Activated gamma-delta T cell treated with Interleukin-2 at 50 U/mL for 16 hours (primary cell): ENCODE data around the gene ZNF521.
"Not testable (repeated sequence)": the region's sequence is repeated elsewhere in the genome, so short reads cannot be mapped to it uniquely, and the experiment has no call there.

Experiments
- DNase-seq: peaks from one replicate; pipeline ENCODE4 v3.0.0-alpha.2; 2020

The ZNF521 gene

DNA sequence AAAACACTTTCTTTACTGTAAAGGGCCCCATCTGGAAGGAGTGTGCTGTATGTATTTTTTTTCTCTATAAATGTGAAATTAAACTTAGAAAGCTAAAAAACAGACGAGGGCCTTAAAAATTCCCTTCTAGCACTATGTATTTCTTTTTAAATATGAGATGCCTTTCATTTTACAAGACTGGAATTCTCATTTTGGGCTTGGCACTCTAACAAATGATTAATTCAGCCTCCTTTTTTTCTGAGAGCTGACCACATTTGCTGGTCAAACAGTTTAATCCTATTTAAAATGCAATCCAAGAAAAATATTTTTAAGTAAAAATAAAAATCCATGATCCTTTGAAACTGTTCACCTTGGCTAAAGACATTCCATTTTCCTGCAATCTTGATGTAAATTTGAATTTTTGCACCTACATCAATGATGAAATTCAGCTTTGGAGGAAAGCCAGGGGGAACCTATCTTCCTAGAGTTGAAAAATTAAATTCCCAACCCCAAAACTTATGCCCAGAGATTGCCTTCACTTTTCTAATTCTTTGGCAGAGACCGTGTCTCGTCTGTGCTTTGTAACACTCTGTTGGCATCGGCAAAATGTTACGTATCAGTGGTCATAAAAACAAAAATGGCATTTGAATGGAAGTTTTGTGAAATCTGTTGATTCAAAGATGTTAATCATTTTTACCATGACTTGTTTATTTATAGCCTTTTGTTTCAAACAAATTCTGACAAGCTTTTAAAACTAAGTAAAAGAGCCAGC, 284.5 kb downstream of the ZNF521 start:
- no peak for DNase-seq

DNA sequence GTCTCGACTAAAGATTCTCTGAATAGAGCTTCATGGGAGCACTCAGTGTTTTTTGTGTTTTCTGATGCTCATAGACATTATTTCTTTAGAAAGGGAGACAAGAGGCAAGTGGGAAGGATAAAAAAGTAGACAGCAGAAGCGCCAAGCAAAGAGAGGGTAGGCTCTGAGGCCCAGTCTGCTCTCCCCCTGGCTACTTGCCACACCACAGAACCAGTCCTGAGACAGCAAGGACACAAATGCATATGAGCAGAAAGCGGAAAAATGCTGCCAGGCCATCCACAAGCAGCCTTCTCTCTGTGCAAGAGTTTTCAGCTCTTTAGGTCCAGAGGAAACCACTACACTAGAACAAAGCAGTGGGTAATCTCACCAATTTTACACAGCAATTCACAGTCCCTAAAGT, 285.4 kb downstream of the ZNF521 start:
- no peak for DNase-seq

DNA sequence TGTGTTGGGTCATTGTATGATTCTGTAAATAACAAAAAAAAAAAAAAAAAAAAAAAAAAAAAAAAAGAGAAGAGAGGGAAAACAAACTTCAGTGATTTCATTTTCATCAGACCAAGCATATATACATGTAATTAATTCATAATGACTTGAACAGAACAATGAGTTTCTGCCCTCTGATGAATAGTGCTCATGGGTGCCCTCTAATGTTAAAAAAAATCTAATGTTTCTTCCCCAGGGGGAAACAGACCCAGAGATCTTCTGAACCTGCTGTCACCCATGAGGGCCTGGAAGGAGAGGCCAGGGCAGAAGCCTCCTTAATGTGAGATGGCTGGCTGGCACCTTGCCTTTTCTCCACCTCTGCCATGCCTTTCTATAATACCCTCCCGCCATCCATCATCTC, 289.2 kb downstream of the ZNF521 start:
- DNase-seq = no peak

DNA sequence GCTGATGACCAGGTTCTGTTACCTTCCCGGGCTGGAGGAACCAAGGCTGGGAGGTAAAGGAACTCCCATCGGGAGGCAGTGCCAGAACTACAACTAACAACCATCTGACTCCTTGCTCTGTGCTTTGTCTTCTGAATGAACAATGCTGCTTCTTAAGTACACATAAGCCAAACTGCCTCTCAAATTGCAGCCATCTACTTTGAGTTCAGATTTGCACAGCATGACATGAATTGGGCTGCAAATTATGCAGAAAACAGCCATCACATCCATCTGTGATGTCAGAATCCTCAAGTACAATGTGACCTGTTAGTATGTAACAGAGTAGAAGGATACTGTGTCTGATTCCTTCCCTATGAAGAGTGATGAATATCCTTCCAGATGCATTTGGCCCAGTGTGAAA, 290.6 kb downstream of the ZNF521 start:
- DNase-seq = no peak

DNA sequence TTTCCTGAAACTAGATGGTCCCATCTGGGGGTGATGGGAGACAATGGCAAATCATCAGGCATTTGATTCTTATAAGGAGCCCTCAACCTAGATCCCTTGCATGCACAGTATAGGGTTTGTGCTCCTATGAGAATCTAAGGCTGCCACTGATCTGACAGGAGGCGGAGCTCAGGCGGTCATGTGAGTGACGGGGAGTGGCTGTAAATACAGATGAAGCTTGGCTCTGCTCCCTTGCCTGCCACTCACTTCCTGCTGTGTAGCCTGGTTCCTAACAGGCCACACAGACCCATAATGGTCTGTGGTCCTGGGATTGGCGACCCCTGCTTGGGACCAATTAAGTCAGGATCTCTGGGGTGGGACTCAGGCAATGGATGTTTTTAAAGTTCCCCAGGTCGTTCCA, 293.4 kb downstream of the ZNF521 start:
- DNase-seq = no peak

DNA sequence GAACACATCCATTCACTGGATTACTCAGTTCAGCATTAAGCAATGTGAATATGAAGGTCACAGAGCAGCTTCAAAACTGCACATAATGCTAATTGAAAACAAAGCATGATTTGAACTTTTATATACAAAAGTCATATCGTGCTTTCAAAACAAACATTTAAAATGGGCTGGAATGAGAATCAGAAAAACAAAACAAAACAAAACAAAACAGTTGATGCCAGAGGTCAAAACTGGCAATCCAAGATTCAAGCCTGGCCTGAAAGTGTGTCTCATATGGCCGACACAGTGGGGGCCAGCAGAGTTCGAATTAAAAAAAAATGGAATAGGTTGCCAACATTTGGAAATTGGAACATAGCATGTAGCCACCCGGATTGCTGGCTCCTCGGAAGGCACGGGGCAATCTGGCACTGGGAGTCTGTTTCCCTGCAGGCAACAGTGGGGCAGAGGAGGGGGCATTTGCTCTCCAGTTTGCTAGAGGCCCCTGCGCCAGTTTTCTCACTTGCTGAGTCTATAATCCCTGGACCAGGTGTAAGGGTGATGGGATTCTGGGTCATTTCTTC, 294.4 kb downstream of the ZNF521 start:
- DNase-seq = no peak

DNA sequence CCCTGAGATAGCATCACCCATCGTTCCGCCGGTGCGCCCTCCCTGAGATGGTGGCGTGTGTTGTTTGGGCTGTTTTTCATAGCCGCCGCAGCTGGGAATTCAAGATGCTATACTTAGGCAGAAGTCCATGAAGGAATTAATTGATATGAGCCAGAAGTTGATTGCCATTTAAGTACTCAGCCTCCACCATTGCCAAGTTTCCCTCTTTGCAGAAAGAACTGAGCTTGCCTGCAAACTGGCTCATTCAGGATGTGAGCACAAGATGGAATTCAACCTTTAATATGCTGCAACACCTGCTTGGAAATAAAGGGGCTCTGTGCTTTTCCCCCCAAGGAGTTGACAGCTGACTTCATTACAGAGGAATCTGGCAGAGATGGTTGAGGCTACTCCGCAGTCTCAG, 295.5 kb downstream of the ZNF521 start:
- no peak for DNase-seq

DNA sequence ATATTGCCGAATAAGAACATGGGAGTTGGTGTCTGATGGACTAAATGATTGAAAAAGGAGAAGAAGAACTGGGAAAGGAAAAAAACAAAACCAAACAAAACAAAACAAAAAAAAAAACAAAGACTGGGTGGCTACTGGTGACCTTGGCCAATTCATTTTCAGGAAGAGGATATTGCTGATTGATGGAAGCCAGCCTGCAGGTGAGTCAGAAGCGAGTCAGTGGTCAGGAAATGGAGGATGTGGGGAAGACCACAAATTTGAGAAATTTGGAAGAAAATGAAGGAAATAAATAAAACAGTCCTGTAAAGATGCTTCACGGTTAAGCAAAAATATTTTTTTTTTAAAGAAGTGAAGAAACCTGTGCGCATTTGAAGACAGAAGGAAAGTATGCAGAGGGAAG, 296.9 kb downstream of the ZNF521 start:
- DNase-seq = no peak

DNA sequence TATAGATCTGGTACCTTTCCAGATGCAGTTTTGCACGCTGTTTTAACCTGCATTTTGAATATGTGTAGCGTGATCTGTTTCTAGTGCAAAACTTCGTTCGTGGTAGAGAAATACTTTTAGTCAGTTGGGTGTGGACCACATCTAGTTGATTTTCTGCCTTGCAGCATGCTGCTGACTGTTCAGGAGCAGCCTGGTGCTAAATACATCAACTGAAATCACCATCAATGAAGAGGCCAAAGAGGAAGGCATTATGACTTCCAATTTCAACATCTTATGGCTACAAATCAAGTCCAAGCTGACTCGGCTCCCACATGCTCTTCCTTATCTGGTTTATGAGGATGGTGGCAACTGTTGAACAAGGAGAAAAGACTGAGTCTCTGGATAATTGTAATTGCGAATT, 298.5 kb downstream of the ZNF521 start:
- DNase-seq = no peak

DNA sequence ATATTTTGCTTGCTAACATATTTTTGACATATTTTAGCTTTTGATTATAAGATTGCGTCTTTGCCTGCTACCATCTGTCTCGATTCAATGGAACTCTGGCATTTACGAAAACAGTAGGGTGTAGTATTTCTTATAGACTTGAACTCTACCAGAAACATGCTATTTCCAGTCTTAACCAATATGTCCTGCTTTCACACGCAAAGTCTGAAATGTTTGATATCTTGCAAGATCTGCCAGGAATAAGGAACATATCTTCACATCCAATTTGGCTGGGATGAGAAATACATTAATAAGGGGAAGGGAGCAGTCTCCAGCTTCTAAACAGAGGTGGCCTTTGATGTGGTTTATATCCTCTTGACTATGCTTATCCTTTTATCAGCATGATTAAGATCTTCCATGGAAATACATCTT, 299.4 kb downstream of the ZNF521 start:
- no peak for DNase-seq

DNA sequence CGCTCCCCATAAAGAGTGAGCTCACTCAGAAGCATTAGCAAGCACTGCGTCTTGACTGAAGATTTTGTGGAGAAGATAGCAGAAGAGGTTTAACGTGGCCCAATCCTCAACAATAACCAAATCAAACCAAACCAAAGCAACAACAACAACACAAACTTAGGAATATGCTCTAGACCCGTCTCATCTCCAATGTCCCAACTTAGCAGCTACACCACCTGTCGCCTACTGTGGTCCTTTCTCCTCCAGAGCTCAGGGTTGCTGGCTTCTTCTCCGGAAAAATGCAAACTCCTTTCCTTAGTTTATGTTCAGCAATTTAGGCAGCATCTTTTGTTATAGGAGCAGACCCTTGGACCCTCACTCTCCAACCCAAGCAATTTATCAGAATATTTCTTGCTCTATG, 301.4 kb downstream of the ZNF521 start:
- DNase-seq = no peak

DNA sequence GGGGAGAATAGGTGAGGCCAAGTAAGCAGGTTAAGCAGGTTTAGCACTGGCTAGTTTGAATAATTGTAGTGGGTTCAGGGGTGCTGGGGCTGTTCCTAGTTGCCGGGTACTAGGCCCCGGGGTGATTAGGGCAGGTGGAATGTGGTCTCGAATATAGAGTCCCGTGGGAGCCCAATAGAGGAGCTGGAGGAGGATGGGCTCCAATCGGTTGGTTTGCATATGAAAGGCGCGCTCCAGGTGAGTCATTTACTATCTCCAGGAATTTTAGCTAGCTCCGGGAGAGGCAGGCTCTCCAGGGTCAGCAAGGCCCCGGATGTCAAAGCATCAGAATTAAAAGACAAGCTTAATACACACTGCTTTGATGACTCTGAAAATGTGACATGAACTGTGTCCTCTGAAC, 304.0 kb downstream of the ZNF521 start:
- no peak for DNase-seq

DNA sequence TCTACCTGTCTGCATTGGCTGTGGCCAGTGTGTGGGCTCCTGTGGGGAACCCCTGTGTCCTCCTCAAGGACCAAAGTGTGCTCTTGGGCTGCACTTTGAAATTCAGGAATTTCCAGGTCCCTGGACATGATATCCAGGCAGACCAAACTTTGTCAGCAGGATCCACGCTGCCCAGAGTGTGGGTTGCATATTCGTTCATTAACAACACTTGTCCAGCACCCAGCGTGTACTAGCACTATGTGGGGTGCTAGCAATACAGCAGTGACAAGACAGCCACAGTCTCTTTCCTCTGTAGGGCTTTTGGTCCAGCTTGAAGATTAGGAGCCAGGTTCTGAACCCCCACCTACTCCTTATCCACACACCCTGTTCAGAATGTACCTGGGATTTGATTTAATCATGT, 304.5 kb downstream of the ZNF521 start:
- no peak for DNase-seq

DNA sequence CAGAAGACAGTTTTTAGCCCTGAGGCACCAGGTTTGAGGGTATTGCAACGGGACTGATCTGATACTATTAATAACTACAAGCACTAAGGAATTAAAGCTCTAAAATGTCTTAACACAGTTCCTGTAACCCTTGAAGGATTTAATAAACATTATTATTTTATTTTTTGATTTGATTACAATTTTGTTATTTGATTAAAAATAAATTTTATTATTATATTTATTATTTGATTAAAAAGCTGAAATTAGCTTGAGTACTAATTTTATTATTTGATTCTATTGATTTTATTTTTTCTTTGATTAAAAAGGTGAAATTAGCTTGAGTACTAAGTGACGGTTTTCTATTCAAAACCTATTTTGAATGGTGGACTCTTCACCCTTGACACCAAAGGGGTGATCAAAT, 307.3 kb downstream of the ZNF521 start:
- no peak for DNase-seq

DNA sequence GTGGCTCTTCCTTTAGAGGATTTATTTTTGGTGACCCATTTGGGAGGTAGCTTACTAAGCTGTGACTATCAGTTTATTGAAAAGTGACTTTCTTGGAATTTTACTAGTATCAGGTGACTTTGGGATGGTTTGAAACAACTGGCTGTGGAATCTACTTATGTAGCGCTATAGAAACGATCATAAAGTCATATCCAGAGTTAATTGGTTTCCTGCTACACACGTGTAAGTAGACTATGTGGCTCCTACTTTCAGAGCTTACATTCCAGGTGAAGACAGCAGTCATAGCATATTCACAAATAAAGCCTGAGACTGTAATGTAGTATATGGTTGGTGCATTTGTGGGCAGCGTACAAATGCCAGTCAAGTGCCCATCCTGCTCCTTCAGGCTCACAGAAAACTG, 308.9 kb downstream of the ZNF521 start:
- DNase-seq = no peak

DNA sequence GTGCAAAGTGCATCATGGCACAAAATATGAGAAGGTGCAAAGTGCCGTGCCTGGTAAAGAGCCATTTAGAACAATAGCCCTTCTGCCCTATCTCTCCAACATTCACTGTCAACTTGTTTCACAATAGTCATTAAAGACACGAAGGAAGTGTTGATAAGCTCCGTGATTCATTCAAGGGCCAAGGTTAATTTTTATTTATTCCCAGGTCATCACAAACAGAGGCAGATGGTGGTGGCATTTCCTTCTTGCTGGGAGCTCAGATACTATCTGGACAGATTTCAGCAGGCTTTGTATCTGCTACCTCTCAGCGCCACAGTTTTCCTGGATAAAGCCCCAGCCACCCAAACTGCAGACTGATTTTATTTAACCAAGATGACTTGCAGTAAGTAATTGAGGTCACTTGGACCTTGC, 309.3 kb downstream of the ZNF521 start:
- no peak for DNase-seq

DNA sequence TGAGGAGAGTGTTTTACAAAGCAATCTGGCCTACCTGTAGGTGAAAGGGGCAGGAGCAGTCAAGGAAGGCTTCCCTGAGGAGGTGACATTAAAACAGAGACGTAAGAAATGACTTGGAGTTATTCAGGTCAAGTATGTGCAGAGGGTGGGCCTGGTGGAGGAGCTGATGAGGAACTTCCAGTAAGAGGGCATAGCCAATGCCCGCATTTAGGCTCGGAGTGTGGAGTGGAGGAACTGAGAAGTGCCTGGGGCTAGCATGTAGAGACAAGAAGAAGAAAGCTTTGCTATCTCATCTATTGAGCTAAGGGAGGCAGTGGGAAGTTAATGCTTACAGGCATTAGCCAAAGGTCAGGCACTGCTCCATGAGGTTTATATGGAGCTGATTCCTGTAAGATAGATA, 312.2 kb downstream of the ZNF521 start:
- DNase-seq = no peak

DNA sequence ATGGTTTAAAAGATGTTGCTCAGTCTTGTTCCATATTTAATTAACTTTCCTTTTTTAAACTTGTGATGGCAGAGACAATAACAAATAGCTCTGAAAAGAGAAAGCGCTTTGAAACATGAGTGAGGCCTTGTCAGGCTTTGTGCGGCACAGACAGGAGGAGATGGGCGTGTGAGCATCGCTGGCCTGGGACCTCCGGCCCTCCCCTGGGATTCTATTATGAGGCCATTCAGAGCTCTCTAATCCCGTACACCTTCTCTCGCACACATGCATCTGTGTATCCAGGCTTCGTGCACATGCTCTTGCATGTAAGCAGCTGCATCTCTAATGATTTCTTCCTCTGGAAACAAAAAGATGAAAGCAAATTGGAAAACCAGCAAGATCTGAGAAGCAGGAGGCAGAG, 313.7 kb downstream of the ZNF521 start:
- no peak for DNase-seq

DNA sequence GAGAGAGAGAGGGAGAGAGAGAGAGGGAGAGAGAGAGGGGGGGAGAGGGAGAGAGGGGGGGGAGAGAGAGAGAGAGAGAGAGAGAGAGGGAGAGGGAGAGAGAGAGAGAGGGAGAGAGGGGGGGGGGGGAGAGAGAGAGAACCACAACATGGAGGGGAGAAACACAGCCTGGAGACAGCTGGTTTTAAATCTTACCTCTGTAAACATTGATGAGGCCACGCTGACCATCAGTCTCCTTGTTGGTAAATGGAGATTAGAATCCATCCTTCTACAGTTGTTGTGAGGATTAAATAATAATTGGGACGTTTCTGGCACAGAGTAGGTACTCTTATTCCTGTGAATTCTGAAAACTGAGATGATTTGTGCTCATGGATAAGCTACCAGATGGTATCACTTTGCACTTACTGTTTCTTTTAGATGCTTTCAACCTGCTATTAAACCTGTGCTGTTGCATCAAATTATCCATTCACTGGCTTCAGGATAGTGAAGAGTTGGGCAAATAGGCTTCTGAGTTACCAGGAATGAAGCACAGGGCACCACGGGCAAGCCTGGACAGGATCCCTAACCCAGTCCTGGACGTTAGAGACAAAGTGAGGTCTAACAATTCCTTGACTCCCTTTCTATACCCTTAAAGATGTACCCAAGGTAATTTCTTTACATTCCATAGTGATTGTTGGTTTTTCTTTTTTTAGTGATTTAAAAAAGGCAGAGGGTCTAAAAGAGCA, 318.1 kb downstream of the ZNF521 start:
- DNase-seq = no peak

DNA sequence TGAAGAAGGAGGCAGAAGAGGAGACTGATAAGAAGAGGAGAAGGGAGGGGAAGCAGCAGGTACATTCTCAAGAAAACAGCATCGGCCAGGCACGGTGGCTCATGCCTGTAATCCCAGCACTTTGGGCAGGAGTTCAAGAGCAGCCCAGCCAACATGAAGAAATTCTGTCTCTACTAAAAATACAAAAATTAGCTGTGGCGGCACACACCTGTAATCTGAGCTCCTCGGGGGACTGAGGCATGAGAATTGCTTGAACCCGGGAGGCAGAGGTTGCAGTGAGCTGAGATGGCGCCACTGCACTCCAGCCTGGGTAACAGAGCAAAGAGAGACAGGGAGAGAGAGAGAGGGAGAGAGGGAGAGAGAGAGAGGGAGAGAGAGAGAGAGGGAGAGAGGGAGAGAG, 318.8 kb downstream of the ZNF521 start:
- DNase-seq = not testable (repeated sequence)

DNA sequence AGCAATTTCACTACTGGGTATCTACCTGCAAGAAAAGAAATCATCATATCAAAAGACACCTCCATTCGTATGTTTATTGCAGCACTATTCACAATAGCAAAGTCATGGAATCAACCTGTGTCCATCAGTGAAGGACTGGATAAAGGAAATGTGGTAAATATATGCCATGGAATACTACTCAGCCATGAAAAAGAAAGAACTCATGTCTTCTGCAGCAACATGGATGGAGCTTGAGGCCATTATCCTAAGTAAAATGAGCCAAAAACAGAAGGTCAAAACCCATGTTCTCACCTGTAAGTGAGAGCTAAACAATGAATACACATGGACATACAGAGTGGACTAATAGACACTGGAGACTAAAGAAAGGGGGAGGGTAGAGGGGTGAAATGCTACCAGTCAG, 322.2 kb downstream of the ZNF521 start:
- DNase-seq = no peak

DNA sequence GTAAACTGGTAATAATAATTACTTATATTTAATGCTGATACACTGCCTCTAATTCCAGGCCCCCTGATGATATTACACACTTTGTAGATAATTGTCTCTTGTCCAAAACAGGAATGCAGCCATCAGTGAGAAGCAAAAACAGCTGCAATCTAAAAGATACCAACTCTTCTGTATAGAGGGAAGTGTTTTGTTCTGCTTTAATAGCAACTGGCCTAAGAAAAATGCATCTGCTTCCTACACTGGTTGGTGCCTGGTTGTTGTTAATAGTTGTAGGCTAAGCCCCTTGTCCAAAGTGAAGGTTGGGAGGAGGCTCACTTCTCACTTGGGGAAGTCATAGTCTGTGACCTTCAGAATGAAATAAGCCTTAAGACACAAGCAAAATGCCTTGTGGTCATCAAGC, 332.0 kb downstream of the ZNF521 start:
- no peak for DNase-seq

DNA sequence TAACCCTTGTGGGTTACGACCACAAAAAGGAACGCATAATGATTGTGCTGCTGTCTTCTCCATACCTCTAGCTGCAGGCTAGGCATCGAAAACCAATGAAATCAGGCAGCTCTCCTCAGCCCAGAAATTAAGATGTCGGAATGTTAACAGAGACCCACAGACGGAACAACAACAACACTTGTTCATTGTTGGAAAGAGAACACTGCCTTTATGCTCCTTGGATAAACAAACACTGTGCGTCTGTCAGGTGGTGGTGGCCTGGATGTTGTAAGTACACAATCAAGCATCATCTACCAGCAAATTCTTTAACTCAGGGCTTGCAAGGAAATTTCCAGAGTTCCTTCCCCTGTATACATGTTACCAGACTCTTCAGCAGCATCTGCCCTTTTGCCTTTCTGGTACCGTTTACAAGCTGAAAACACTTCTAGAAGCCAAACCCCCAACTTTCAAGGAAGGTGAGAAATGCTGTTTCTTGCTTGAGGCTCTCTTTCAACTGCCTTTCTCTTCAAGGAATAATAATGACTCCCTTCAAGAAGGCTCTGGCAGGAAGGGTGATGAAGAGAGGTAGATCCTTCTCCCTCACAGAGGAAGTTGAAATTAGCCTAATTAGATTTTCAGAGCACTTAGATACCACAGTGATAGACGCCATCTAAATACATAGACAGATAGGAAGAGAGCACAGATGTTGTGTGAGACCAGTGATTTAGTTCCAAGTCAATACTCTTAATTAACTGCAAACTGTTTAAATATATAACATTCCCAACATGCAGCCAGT, 332.7 kb downstream of the ZNF521 start:
- DNase-seq = no peak

DNA sequence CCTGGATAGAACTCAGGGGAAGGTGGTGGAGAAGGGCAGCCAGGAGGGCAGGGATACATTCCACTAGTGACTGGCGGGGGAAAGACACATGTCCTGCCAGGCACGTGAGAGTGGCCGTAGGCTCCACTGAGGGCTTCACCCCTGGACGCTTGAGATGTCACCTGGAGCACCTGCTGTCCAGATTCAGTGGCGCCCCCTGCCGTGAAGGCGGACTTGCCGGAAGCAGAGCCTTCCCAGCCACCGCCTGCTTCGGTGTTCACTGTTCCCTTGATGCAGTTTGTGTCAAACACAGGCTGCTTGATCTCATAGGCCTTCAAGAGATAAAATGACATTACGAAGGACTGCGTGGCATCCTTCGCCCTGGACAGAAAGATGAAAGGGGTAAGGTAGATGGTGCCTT, 335.3 kb downstream of the ZNF521 start:
- no peak for DNase-seq
